Measurements from ENCODE around the gene MAOB.
A peak's percentile ranks its signal among the peaks of the same experiment; 100 is the strongest.

The MAOB gene

GRCh38 chrX:43750248-43750676 lies 132.0 kb downstream of the MAOB start:
- Histone ChIP-seq H3K9ac (no peak overlapping the region), H3K27ac (no peak overlapping the region)

GRCh38 chrX:43747476-43747875 lies 134.8 kb downstream of the MAOB start:
- H3K9ac ChIP-seq, result no peak overlapping the region
- H2AFZ ChIP-seq (ENCODE audit: low read depth), result no peak overlapping the region
- no peaks in the 10 kb centered on the region for H3K79me2 ChIP-seq (ENCODE audit: insufficient read depth, low read depth)
- TF ChIP-seq, protein P1, sequence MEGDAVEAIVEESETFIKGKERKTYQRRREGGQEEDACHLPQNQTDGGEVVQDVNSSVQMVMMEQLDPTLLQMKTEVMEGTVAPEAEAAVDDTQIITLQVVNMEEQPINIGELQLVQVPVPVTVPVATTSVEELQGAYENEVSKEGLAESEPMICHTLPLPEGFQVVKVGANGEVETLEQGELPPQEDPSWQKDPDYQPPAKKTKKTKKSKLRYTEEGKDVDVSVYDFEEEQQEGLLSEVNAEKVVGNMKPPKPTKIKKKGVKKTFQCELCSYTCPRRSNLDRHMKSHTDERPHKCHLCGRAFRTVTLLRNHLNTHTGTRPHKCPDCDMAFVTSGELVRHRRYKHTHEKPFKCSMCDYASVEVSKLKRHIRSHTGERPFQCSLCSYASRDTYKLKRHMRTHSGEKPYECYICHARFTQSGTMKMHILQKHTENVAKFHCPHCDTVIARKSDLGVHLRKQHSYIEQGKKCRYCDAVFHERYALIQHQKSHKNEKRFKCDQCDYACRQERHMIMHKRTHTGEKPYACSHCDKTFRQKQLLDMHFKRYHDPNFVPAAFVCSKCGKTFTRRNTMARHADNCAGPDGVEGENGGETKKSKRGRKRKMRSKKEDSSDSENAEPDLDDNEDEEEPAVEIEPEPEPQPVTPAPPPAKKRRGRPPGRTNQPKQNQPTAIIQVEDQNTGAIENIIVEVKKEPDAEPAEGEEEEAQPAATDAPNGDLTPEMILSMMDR (conservative IDR thresholded peaks at IDR 0.05; ENCODE audit: low read depth, low read length), result no peak
- no peaks in the 10 kb centered on the region for H3K27me3 ChIP-seq (ENCODE audit: insufficient read depth, low read depth)
- H3K27ac ChIP-seq, result no peak overlapping the region
- no peaks in the 10 kb centered on the region for H3K4me1 ChIP-seq (ENCODE audit: low read depth, poor library complexity, severe bottlenecking)
- no peaks in the 10 kb centered on the region for H4K20me1 ChIP-seq (ENCODE audit: insufficient read depth)
- no peak overlapping the region for H3K4me2 ChIP-seq
- no peaks in the 10 kb centered on the region for H3K36me3 ChIP-seq (ENCODE audit: insufficient read depth)
- no peak overlapping the region for H3K4me3 ChIP-seq (IDR thresholded peaks at IDR 0.05; ENCODE audit: insufficient read depth, low read depth, low read length)

More at GRCh38 chrX:43750248-43750676, 132.0 kb downstream of the MAOB start:
- H3K27me3 ChIP-seq (ENCODE audit: insufficient read depth, low read depth), result no peaks in the 10 kb centered on the region
- peak overlapping the region; percentile 18; the same call in 1 of the 2 replicates for H2AFZ ChIP-seq (ENCODE audit: low read depth)
- TF ChIP-seq, protein P1 (conservative IDR thresholded peaks at IDR 0.05; ENCODE audit: low read depth, low read length), result peak; percentile 54; the same call in 1 of the 2 replicates
- H4K20me1 ChIP-seq (ENCODE audit: insufficient read depth), result no peaks in the 10 kb centered on the region
- no peaks in the 10 kb centered on the region for H3K4me1 ChIP-seq (ENCODE audit: low read depth, poor library complexity, severe bottlenecking)
- H3K4me2 ChIP-seq, result no peak overlapping the region
- no peaks in the 10 kb centered on the region for H3K79me2 ChIP-seq (ENCODE audit: insufficient read depth, low read depth)
- H3K36me3 ChIP-seq (ENCODE audit: insufficient read depth), result no peaks in the 10 kb centered on the region
- no peak overlapping the region for H3K4me3 ChIP-seq (IDR thresholded peaks at IDR 0.05; ENCODE audit: insufficient read depth, low read depth, low read length)

DNA sequence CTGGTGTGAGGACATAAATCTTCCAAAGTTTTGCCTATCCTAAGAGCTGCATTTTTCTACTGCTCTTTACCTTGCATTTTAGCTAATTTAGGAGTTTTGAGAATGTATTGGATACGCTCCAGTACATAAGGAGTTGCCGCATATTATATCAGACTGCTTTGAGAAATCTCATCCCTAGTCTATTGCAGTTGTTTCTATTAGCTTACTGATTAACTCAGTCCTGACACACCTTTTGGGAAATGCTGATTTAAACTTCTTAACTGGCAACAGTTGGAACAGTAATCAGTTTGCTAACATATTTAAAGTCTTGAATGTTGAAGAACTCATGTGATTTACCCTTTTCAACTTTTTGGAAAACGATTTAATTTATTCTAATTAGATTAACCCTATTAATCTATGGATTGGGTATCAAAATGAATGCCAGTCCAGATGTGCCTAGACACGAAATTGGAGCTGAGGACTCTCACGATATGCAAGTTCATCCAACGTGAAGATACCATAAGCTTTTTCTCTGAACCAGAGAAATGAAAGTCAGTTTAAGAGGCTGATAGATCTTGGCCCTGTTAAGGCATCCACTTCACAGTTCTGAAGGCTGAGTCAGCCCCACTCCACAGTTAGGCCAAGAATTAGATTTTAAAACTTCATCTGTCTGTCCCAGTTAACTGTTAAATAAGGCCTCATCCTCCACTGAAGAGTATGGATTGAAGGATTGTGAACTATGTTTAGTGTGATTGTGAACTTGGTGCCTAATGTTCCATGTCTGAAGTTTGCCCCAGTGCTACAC lies 136.1 kb downstream of the MAOB start:
- H3K9ac ChIP-seq, result no peak overlapping the region
- H3K27ac ChIP-seq, result no peak overlapping the region
- no peaks in the 10 kb centered on the region for H3K27me3 ChIP-seq (ENCODE audit: insufficient read depth, low read depth)
- H3K4me1 ChIP-seq (ENCODE audit: low read depth, poor library complexity, severe bottlenecking), result no peaks in the 10 kb centered on the region
- H3K79me2 ChIP-seq (ENCODE audit: insufficient read depth, low read depth), result no peaks in the 10 kb centered on the region
- H3K4me3 ChIP-seq (IDR thresholded peaks at IDR 0.05; ENCODE audit: insufficient read depth, low read depth, low read length), result no peak overlapping the region
- H3K4me2 ChIP-seq, result no peak overlapping the region
- no peak overlapping the region for H2AFZ ChIP-seq (ENCODE audit: low read depth)
- no peaks in the 10 kb centered on the region for H3K36me3 ChIP-seq (ENCODE audit: insufficient read depth)
- no peaks in the 10 kb centered on the region for H4K20me1 ChIP-seq (ENCODE audit: insufficient read depth)
- TF ChIP-seq, protein P1 (conservative IDR thresholded peaks at IDR 0.05; ENCODE audit: low read depth, low read length), result no peak

- no peak overlapping the region for H2AFZ ChIP-seq (ENCODE audit: low read depth)
- H3K27me3 ChIP-seq (ENCODE audit: insufficient read depth, low read depth), result no peaks in the 10 kb centered on the region
- no peaks in the 10 kb centered on the region for H3K79me2 ChIP-seq (ENCODE audit: insufficient read depth, low read depth)
- H3K36me3 ChIP-seq (ENCODE audit: insufficient read depth), result no peaks in the 10 kb centered on the region
- no peaks in the 10 kb centered on the region for H3K4me1 ChIP-seq (ENCODE audit: low read depth, poor library complexity, severe bottlenecking)
- no peak overlapping the region for H3K27ac ChIP-seq
- no peak overlapping the region for H3K9ac ChIP-seq
- no peak overlapping the region for H3K4me2 ChIP-seq
- H4K20me1 ChIP-seq (ENCODE audit: insufficient read depth), result no peaks in the 10 kb centered on the region
- TF ChIP-seq, protein P1 (conservative IDR thresholded peaks at IDR 0.05; ENCODE audit: low read depth, low read length), result no peak
- H3K4me3 ChIP-seq (IDR thresholded peaks at IDR 0.05; ENCODE audit: insufficient read depth, low read depth, low read length), result no peak overlapping the region
Measured at GRCh38 chrX:43744284-43744683, 138.0 kb downstream of the MAOB start.
